Body of pancreas (tissue), 4 donors: ENCODE measurements around the gene BACH2. TPM values are rescaled to one million over a fixed set of nuclear protein-coding genes. Genes with fewer than 3 reads are reported as not detected.

Experiments used
- ATAC-seq: fragments of 150-250 bp; one replicate; pipeline ENCODE4 v1.9.1; 2016
- DNase-seq, 4 donors: peaks; one replicate each; pipeline ENCODE4 v3.0.0-alpha.2; 2019
- H3K27ac ChIP-seq, 4 donors: fragments of 200-600 bp; sonication (generic); 1 replicate in 3 of 4; 2 replicates in 1 of 4; pipeline versions ENCODE4 v1.5.1 to v1.6.1; 2016 to 2019; ENCODE audit warnings: mild to moderate bottlenecking in 1 of 4, mixed read lengths in 1 of 4, moderate library complexity in 1 of 4
- H3K27me3 ChIP-seq, 2 donors: fragments of 200-600 bp; sonication (generic); one replicate each; pipeline ENCODE4 v1.6.0; 2016; ENCODE audit warnings: mild to moderate bottlenecking in 1 of 2
- H3K36me3 ChIP-seq, 2 donors: fragments of 200-600 bp; sonication (generic); replicated peaks in 1 of 2; 2 replicates each; pipeline ENCODE4 v1.5.1; 2016; ENCODE audit warnings: low read depth in 2 of 2; ENCODE audit not compliant: insufficient read depth in 1 of 2
- H3K4me1 ChIP-seq: fragments of 200-600 bp; sonication (generic); one replicate; pipeline ENCODE4 v1.6.0; 2016
- H3K4me3 ChIP-seq, 2 donors: fragments of 200-600 bp; sonication (generic); 1 replicate in 1 of 2; 2 replicates in 1 of 2; pipeline ENCODE4 v1.5.1; 2016 to 2019
- H3K9me3 ChIP-seq, 3 donors: fragments of 200-600 bp; sonication (generic); 1 replicate in 2 of 3; 2 replicates in 1 of 3; pipeline ENCODE4 v1.5.1; 2016
- POLR2A ChIP-seq, 3 donors: fragments of 450-650 bp; IDR thresholded peaks; one replicate each; pipeline ENCODE4 v1.6.1; 2016; ENCODE audit warnings: antibody characterized with exemption in 3 of 3, mild to moderate bottlenecking in 2 of 3
- WGBS, 2 donors: methylation state at CpG; one replicate each; pipeline ENCODE4 v1.1.5; 2017; 5-methylcytosine and 5-hydroxymethylcytosine counted together
- intact Hi-C: fragments of 100-400 bp; cut with DNase I; formaldehyde crosslinking; loops from one replicate; pipeline ENCODE4 v1.15.1; 2023
- total RNA-seq, 2 donors: library from RNA; depleted of rRNA; stranded (reverse); fragments of >200 nt; gene quantifications; one replicate each; pipeline ENCODE4 v1.1.0, GENCODE V29; 2016
- TF ChIP-seq, protein P1 (sequence below), 7 experiments: fragments of 450-650 bp in 4 of 7; fragments of 200-600 bp in 3 of 7; sonication (generic) in 3 of 7; IDR thresholded peaks; one replicate each; pipeline ENCODE4 v1.5.1; 2016 to 2019; ENCODE audit warnings: antibody characterized with exemption in 7 of 7

Gene BACH2
- total RNA-seq, 2 donors from 2014 or later = 2.1 to 3.3 TPM

DNA sequence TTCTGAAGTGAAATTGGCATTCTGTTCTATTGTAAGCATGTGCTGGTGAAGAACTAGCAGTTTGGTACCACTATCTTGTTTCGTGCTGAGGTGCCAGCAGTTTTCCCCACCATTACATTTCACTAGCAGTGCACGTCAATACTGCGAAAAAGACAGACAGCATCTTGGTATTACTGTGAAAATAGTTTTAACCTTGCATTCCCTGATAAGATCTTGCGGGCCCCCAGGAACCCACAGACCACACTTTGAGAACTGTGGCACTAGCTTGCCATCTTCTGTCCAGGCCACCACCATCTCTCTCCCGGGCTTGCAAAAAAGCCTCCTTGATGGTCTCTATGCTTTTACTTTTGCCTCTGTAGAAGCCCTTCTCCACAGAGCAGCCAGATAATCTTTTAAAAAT lies 185.7 kb downstream of the BACH2 start:
- intact Hi-C loops = no loop called here
- no peak for TF ChIP-seq POLR2A (IDR thresholded peaks at IDR 0.05)
- TF ChIP-seq, protein P1, sequence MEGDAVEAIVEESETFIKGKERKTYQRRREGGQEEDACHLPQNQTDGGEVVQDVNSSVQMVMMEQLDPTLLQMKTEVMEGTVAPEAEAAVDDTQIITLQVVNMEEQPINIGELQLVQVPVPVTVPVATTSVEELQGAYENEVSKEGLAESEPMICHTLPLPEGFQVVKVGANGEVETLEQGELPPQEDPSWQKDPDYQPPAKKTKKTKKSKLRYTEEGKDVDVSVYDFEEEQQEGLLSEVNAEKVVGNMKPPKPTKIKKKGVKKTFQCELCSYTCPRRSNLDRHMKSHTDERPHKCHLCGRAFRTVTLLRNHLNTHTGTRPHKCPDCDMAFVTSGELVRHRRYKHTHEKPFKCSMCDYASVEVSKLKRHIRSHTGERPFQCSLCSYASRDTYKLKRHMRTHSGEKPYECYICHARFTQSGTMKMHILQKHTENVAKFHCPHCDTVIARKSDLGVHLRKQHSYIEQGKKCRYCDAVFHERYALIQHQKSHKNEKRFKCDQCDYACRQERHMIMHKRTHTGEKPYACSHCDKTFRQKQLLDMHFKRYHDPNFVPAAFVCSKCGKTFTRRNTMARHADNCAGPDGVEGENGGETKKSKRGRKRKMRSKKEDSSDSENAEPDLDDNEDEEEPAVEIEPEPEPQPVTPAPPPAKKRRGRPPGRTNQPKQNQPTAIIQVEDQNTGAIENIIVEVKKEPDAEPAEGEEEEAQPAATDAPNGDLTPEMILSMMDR (IDR thresholded peaks at IDR 0.05) = no peak
- Histone ChIP-seq H3K27ac (no peak overlapping the region), H3K36me3 (no peaks in the 10 kb centered on the region), H3K4me1 (no peaks in the 10 kb centered on the region), H3K27me3 (no peaks in the 10 kb centered on the region), H3K4me3 (no peak overlapping the region), H3K9me3 (no peaks in the 10 kb centered on the region)
- WGBS, 2 donors = 87 to 88% methylated on average over 5 of the region's 5 CpGs
- no peak for DNase-seq
- no peak for ATAC-seq

DNA sequence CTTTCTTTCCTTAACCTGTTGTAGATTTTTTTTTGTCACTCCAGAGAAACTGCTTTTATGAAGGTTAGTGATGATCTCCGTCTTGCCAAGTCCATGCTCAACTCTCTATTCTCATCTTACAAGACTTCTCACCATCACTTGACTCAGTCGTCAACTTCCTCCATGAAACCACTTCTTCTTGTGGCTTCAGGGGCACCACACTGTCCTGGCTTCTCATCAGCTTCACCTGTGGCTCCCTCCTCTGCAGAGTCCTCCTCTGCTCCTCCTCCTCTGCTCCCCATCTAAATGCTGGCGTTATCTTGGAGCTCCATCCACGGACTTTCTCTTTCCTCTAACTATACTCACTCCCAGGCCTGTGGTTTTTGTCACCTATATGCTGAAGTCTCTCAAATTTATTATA lies 187.5 kb downstream of the BACH2 start:
- TF ChIP-seq POLR2A (IDR thresholded peaks at IDR 0.05) = no peak
- TF ChIP-seq, protein P1 (IDR thresholded peaks at IDR 0.05) = no peak
- intact Hi-C loops = no loop called here
- Histone ChIP-seq H3K4me3 (no peak overlapping the region), H3K27ac (no peak overlapping the region), H3K9me3 (no peaks in the 10 kb centered on the region), H3K27me3 (no peaks in the 10 kb centered on the region), H3K4me1 (no peaks in the 10 kb centered on the region), H3K36me3 (no peaks in the 10 kb centered on the region)
- no peak for DNase-seq
- WGBS, 2 donors = 78 to 79% methylated on average over 4 of the region's 4 CpGs
- no peak for ATAC-seq

DNA sequence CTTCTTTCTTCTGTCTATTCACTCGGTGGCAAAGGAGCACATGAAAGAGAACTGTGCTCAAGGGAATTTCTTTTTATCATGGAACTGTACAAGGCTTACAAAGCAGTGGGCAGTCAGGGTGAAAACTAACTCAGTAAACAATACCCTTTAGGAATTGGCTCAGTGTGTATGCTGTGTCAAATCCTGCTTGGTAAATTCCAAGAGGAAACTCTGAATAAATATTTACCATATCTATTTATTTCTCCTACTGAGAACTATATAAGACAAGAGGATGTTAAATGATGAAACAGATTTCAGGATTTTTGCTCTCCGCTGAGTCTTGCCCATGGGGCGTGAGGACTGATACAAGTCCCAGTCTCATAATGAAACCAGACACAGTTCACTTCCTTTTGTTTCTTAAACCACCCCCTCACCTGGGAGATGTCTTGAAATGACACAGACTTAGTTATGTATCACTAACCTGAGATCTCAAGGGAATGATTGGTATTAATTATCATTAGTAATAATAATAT lies 188.8 kb downstream of the BACH2 start:
- Histone ChIP-seq H3K27ac (no peak overlapping the region), H3K4me1 (no peaks in the 10 kb centered on the region), H3K36me3 (no peaks in the 10 kb centered on the region), H3K9me3 (no peaks in the 10 kb centered on the region), H3K27me3 (no peaks in the 10 kb centered on the region), H3K4me3 (no peak overlapping the region)
- intact Hi-C loops = no loop called here
- no peak for TF ChIP-seq POLR2A (IDR thresholded peaks at IDR 0.05)
- TF ChIP-seq, protein P1 (IDR thresholded peaks at IDR 0.05) = no peak
- no peak for ATAC-seq
- no peak for DNase-seq
- WGBS, 2 donors = 76 to 77% methylated on average over 3 of the region's 3 CpGs

DNA sequence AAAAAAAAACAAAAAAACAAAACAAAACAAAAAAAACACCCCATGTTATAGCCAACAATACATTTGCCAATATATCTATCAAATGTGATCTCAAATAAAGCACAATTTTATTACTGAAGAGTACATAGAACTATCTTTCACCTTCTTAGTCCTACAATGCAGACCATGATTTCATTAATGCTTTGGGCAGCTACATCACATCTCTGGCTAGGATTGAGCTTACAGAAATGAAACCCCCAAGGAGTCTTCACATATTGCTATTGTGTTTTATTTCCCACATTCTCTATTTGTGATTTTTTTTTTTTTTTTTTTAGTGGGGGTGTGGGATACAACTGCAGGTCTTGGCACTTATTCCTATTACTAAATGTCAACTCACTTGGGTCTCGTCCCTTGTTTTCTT lies 189.3 kb downstream of the BACH2 start:
- DNase-seq (no peak), ATAC-seq (no peak)
- no peaks in the 10 kb centered on the region for H3K27me3 ChIP-seq
- no peaks in the 10 kb centered on the region for H3K9me3 ChIP-seq
- intact Hi-C loops = no loop called here
- H3K4me1 ChIP-seq = no peaks in the 10 kb centered on the region
- H3K36me3 ChIP-seq = no peaks in the 10 kb centered on the region
- no peak overlapping the region for H3K27ac ChIP-seq
- TF ChIP-seq, protein P1 (IDR thresholded peaks at IDR 0.05) = no peak
- no peak for TF ChIP-seq POLR2A (IDR thresholded peaks at IDR 0.05)
- 56 to 87% methylated on average over 1 of the region's 1 CpG for WGBS, 2 donors
- H3K4me3 ChIP-seq = no peak overlapping the region

DNA sequence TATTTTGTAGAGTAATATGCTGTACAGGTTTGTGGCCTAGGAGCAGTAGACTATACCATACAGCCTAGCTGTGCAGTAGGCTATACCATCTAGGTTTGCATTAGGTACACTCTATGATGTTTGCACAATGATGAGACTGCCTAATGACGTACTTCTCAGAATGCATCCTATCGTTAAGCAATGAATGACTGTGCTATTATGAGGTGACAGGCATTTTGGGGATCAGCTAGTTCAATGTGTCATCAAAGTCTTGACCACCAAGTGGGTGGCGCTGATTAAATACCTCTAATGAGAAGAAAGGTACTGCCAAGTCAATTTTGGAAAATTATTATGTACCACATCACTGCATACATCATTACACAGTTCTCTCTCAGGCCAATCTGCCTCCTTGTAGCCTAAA lies 190.2 kb downstream of the BACH2 start:
- Histone ChIP-seq H3K4me1 (no peaks in the 10 kb centered on the region), H3K27ac (no peak overlapping the region), H3K9me3 (no peaks in the 10 kb centered on the region), H3K36me3 (no peaks in the 10 kb centered on the region), H3K4me3 (no peak overlapping the region), H3K27me3 (no peaks in the 10 kb centered on the region)
- ATAC-seq (no peak), DNase-seq (no peak)
- 77 to 85% methylated on average over 3 of the region's 3 CpGs for WGBS, 2 donors
- intact Hi-C loops = no loop called here
- TF ChIP-seq, protein P1 (IDR thresholded peaks at IDR 0.05) = no peak
- no peak for TF ChIP-seq POLR2A (IDR thresholded peaks at IDR 0.05)
